Measurements from ENCODE around the gene MAP6.

The MAP6 gene

GRCh38 chr11:75547617-75548058 is 121.2 kb downstream of the MAP6 start:
- peak; percentile 62 to 72 (median 68) for DNase-seq

- no peak for DNase-seq
These were observed 121.7 kb downstream of the MAP6 start for GRCh38 chr11:75547177-75547576.

- no peak for DNase-seq
These were observed 125.0 kb downstream of the MAP6 start for GRCh38 chr11:75543806-75544205.

GRCh38 chr11:75542088-75542438 is 126.8 kb downstream of the MAP6 start:
- no peak for DNase-seq

- no peak for DNase-seq
These were observed 127.4 kb downstream of the MAP6 start for GRCh38 chr11:75541193-75542087.

GRCh38 chr11:75539459-75540334 is 129.1 kb downstream of the MAP6 start:
- DNase-seq = no peak

- DNase-seq = no peak
These were observed 130.5 kb downstream of the MAP6 start for GRCh38 chr11:75538150-75538942.

GRCh38 chr11:75537740-75538139 is 131.1 kb downstream of the MAP6 start:
- DNase-seq = no peak

All from suppressor macrophage (primary cell).